Fibroblast of the aortic adventitia (primary cell): Measurements from ENCODE around the gene TEX13B. TPM values are rescaled to one million over a fixed set of nuclear protein-coding genes. Genes with fewer than 3 reads are reported as not detected.

Experiments
- DNase-seq: peaks from one replicate; pipeline ENCODE4 v3.0.0-alpha.2; 2010; ENCODE audit warnings: low read depth
- H3K4me3 ChIP-seq: 2 replicates; pipeline ENCODE4 v1.5.1; 2011; ENCODE audit warnings: low read depth, mild to moderate bottlenecking, control low read depth, low read length, moderate library complexity
- total RNA-seq: library from RNA; depleted of rRNA; stranded (reverse); fragments of >200 nt; gene quantifications from 2 replicates; pipeline ENCODE4 v1.2.3, GENCODE V29; 2012; ENCODE audit warnings: low replicate concordance
- TF ChIP-seq, protein P1 (sequence below): IDR thresholded peaks from 2 replicates; pipeline ENCODE4 v1.5.1; 2011; ENCODE audit warnings: mild to moderate bottlenecking, low read length, control low read depth, inconsistent platforms; ENCODE audit not compliant: insufficient read depth

Gene TEX13B
- total RNA-seq, 1 donor = not detected

DNA sequence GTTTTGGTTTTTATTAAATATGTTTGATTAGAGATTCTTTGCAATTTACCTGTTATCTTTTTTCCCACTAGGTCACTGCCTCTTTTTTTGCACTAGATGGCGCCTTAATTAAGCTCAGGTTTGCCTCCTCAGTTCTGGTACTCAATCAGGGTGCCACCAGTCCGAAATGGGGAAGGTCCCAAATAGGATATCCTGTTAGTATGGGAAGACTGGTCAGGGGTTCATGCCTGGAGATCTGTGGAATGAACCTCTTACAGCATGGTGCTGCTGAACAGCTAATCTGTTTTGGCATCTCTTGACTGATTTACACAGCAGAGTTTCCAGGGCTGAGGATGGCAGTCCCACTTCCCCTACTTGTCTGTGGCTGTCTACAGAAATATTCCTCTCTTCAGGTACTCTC lies 38.5 kb upstream of the TEX13B start:
- peak; percentile 45 for DNase-seq
- TF ChIP-seq, protein P1, sequence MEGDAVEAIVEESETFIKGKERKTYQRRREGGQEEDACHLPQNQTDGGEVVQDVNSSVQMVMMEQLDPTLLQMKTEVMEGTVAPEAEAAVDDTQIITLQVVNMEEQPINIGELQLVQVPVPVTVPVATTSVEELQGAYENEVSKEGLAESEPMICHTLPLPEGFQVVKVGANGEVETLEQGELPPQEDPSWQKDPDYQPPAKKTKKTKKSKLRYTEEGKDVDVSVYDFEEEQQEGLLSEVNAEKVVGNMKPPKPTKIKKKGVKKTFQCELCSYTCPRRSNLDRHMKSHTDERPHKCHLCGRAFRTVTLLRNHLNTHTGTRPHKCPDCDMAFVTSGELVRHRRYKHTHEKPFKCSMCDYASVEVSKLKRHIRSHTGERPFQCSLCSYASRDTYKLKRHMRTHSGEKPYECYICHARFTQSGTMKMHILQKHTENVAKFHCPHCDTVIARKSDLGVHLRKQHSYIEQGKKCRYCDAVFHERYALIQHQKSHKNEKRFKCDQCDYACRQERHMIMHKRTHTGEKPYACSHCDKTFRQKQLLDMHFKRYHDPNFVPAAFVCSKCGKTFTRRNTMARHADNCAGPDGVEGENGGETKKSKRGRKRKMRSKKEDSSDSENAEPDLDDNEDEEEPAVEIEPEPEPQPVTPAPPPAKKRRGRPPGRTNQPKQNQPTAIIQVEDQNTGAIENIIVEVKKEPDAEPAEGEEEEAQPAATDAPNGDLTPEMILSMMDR = peak; percentile 60
- H3K4me3 ChIP-seq = no peak overlapping the region

DNA sequence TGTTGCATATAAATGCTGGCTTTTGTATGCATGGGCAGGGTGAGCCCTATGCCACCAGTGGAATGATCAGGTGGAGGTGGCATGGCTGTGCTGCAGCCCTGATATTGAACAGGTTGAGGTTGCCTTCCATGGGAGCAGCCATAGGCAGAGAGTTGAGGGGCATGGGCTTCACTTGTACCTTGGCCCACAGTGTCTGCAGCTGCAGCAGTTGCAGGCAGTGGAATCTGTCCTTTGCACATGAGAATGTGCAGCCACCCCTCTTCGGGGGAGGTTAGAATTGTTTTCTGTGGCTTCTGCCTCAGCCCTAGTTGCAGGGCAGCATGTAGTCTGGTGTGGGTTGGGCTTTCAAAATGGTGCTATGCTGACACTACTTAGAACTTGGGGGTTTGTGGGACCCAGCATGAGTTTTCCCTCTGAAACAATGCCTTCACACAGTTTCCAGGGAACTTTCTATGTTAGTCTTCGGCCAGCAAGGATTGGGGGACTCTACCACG lies 37.3 kb upstream of the TEX13B start:
- H3K4me3 ChIP-seq = no peak overlapping the region
- DNase-seq = no peak
- TF ChIP-seq, protein P1 = no peak

DNA sequence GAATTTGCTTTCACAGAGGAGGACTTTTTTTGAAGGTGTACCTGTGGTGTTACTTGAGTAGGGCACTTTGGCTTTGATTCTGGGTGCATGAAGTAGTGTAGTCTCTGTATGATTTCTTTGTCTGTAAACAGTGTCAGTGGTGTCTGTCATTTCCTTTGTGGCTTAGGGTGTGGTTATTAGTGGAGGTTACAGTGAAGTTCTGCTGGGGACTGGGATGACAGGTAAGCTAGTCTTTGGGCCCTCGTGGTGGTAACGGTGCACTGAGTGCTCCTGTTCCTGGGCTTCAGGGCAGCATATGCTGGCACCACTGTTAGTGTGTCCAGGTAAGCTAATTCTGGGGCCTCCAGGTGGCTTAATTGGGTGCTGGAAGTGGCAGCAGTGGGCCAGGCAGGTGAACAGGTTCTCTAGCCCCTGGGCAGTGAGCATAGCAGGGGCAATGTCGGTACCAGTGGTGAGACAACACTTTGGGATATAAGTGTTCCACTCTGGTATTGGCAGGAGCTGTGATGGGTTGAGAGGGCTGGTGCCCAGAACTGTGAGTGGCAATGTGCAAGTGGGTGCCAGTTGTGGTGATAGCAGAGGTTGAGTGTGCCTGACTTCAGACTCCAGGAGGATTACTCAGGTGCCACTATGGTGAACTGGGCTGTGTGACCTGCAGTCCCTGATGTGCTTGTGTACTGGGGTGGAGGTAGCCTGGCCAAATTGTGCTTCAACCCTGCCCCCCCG lies 36.6 kb upstream of the TEX13B start:
- DNase-seq = no peak
- TF ChIP-seq, protein P1 = no peak
- no peak overlapping the region for H3K4me3 ChIP-seq

DNA sequence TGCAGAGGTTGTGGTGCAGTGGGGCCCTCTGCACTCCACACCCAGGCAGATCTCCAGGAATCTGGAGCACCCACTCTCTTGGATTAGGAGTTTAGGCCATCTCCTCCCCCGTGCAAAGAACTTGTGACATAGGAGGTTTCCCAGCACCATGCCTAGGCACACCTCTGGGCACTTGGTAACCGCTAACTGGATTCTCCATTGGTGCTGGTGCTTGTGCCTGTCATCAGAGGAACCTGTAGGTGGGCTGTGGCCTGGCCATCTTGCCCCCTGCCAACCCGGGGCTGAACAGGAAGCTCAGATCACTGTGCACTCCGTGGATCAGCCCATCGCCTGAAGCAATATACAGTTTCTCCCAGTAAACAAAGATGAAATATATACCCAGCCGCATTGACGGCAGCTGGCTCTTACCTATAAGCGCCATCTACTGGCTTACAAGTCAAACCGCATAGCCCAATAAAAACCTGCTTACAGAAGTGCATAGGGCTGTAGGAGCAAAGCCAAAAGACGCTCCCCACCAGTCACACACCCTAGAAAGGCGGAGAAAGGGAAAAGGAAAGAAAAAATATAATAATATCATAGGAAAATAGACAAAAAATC lies 19.1 kb upstream of the TEX13B start:
- DNase-seq = peak; percentile 41
- no peak overlapping the region for H3K4me3 ChIP-seq
- TF ChIP-seq, protein P1 = peak; percentile 57

DNA sequence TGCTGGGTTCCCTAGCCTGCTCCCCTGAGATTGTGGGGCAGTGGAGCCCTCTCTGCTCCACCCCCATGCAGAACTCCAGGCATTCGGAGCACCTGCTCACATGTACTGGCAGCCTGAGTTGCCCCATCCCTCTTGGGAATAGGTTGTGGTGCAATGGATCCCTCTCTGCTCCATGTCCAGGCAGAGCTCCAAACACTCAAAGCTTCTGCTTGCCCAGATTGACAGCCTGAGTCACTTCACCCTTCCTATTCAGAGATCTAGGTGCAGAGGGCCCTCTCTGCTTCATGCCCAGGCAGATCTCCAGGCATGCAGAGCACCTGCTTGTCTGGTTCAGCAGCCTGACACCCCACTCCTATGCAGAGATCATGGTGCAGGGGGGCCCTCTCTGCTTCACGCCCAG lies 18.6 kb upstream of the TEX13B start:
- peak; percentile 7 for DNase-seq
- TF ChIP-seq, protein P1 = no peak
- no peak overlapping the region for H3K4me3 ChIP-seq

DNA sequence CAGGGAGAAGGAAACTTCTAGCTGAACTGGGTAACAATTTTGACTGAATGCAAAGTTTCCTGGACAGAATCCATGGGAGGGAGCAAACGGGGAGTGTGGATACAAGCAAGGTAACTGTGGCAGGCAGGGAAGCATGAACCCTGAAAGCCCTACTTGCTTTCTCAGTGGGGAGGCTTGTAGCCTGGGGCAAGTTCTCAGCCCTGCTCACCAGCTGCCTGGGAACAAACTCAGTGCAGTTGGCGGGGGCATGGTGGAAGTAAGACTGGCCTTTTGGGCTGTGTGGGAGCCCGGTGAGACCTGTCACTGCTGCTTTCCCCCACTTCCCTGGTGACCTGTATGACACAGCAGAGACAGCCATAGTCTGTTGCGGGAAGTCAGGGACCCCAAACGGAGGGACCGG lies 14.0 kb upstream of the TEX13B start:
- DNase-seq = no peak
- H3K4me3 ChIP-seq = no peak overlapping the region
- TF ChIP-seq, protein P1 = no peak
